Astrocyte (in vitro differentiated cells and primary cell): ENCODE measurements around the gene POLR1E. TPM values are rescaled to one million over a fixed set of nuclear protein-coding genes. Genes with fewer than 3 reads are reported as not detected.

Experiments used
- DNase-seq: peaks from one replicate; pipeline ENCODE4 v3.0.0-alpha.2; 2010; ENCODE audit warnings: low read depth
- FAIRE-seq: peaks from 2 replicates; lab custom pipeline; 2011; peaks lifted over from hg19 to GRCh38; lab: Jason Lieb, UNC
- H2AFZ ChIP-seq: 2 replicates; pipeline ENCODE4 v1.6.0; 2012; ENCODE audit warnings: low read depth, low read length, inconsistent platforms
- H3K27ac ChIP-seq: 2 replicates; pipeline ENCODE4 v1.5.1; 2011; ENCODE audit warnings: low read depth, low read length, inconsistent platforms
- H3K27me3 ChIP-seq: 2 replicates; pipeline ENCODE4 v1.6.0; 2011; ENCODE audit warnings: low read length, inconsistent platforms; ENCODE audit not compliant: insufficient read depth
- H3K36me3 ChIP-seq: 2 replicates; pipeline ENCODE4 v1.5.1; 2011; ENCODE audit warnings: low read length, inconsistent platforms; ENCODE audit not compliant: insufficient read depth
- H3K4me1 ChIP-seq: 2 replicates; pipeline ENCODE4 v1.5.1; 2011; ENCODE audit warnings: low read length, inconsistent platforms; ENCODE audit not compliant: insufficient read depth
- H3K4me2 ChIP-seq: 2 replicates; pipeline ENCODE4 v1.6.0; 2012; ENCODE audit warnings: low read length, inconsistent platforms
- H3K4me3 ChIP-seq: 2 replicates; pipeline ENCODE4 v1.5.1; 2011; ENCODE audit warnings: low read depth, mild to moderate bottlenecking, low read length, inconsistent platforms; ENCODE audit not compliant: insufficient read depth
- H3K79me2 ChIP-seq: 2 replicates; pipeline ENCODE4 v1.6.0; 2012; ENCODE audit warnings: mild to moderate bottlenecking, low read length, inconsistent platforms; ENCODE audit not compliant: insufficient read depth
- H3K9ac ChIP-seq: 2 replicates; pipeline ENCODE4 v1.6.0; 2012; ENCODE audit warnings: mild to moderate bottlenecking, low read length, inconsistent platforms
- H3K9me3 ChIP-seq: 2 replicates; pipeline ENCODE4 v1.5.1; 2012; ENCODE audit warnings: low read depth, mild to moderate bottlenecking, low read length, inconsistent platforms; ENCODE audit not compliant: insufficient read depth
- H4K20me1 ChIP-seq: 2 replicates; pipeline ENCODE4 v1.6.0; 2012; ENCODE audit warnings: low read length, inconsistent platforms; ENCODE audit not compliant: insufficient read depth
- H3K27ac Mint-ChIP-seq: one replicate; pipeline ENCODE4 v1.8.0; 2021; ENCODE audit warnings: mild to moderate bottlenecking, mixed read lengths; ENCODE audit not compliant: unreplicated experiment
- H3K27me3 Mint-ChIP-seq: one replicate; pipeline ENCODE4 v1.8.0; 2021; ENCODE audit warnings: low read depth, mixed read lengths; ENCODE audit not compliant: unreplicated experiment
- H3K36me3 Mint-ChIP-seq: one replicate; pipeline ENCODE4 v1.8.0; 2021; ENCODE audit warnings: low read depth, mixed read lengths; ENCODE audit not compliant: unreplicated experiment
- H3K4me1 Mint-ChIP-seq: one replicate; pipeline ENCODE4 v1.8.0; 2021; ENCODE audit warnings: low read depth, mixed read lengths; ENCODE audit not compliant: unreplicated experiment
- H3K4me3 Mint-ChIP-seq: one replicate; pipeline ENCODE4 v1.8.0; 2021; ENCODE audit warnings: mild to moderate bottlenecking, moderate library complexity, mixed read lengths; ENCODE audit not compliant: unreplicated experiment
- H3K9me3 Mint-ChIP-seq: one replicate; pipeline ENCODE4 v1.8.0; 2021; ENCODE audit warnings: mild to moderate bottlenecking, mixed read lengths; ENCODE audit not compliant: unreplicated experiment
- CTCF ChIP-seq: IDR thresholded peaks from 2 replicates; pipeline ENCODE4 v1.5.1; 2011; ENCODE audit warnings: low read depth, mild to moderate bottlenecking, inconsistent platforms, low read length, moderate library complexity; ENCODE audit not compliant: insufficient read depth
- EZH2 ChIP-seq: IDR thresholded peaks from 2 replicates; pipeline ENCODE4 v1.6.1; 2012; ENCODE audit warnings: mild to moderate bottlenecking, low read length, inconsistent platforms; ENCODE audit not compliant: insufficient read depth
- total RNA-seq: library from RNA; stranded (reverse); gene quantifications from 2 replicates; pipeline ENCODE4 v1.2.1, GENCODE V29; 2021

POLR1E gene
- total RNA-seq, 1 donor from 2014 or later = 23.2 TPM

DNA sequence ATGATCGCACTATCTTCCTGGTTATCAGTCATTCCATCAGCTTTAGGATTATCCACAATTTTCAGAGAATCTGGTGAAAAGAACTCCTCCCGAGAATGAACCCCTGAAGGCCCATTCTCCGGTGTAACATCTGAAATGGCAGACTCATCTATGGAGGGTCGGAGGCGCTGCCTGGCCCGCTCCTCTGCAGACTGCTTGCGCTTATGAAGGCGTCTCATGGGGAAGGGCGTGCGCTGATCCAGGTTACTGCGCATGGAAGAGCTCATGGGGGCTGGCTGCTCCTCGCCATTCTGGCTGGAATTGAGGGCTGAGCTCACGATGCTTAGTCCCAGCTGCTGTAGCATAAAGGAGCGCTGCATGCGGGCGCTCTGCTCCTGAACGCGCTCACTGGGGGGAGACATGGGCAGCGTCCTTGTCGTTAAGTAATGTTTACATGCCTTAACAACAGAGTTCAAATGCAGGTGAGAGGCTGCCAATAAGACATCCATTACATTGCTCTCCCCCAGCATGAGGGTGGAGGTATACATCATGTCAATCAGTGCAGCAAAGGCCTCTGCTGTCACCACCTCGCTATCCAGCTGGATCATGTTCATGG, 43.9 kb upstream of the POLR1E start:
- Mint-ChIP-seq H3K27ac (no peak overlapping the region), H3K4me1 (peaks cover 15% of the 10 kb centered on the region), H3K9me3 (no peaks in the 10 kb centered on the region), H3K36me3 (peaks cover 17% of the 10 kb centered on the region), H3K4me3 (no peak overlapping the region), H3K27me3 (no peaks in the 10 kb centered on the region)
- Histone ChIP-seq H3K9ac (no peak overlapping the region), H3K4me3 (no peak overlapping the region), H3K4me2 (no peak overlapping the region), H3K9me3 (no peaks in the 10 kb centered on the region), H3K4me1 (no peaks in the 10 kb centered on the region), H3K27ac (no peak overlapping the region), H2AFZ (no peak overlapping the region), H3K36me3 (peaks cover 33% of the 10 kb centered on the region), H4K20me1 (peaks cover 93% of the 10 kb centered on the region), H3K27me3 (no peaks in the 10 kb centered on the region), H3K79me2 (peaks cover 53% of the 10 kb centered on the region)
- FAIRE-seq (no peak), DNase-seq (no peak)
- TF ChIP-seq EZH2 (no peak), CTCF (no peak)

GRCh38 chr9:37442556-37442955, 43.2 kb upstream of the POLR1E start:
- Mint-ChIP-seq H3K9me3 (no peaks in the 10 kb centered on the region), H3K4me1 (peaks cover 15% of the 10 kb centered on the region), H3K4me3 (no peak overlapping the region), H3K27me3 (no peaks in the 10 kb centered on the region), H3K36me3 (peaks cover 15% of the 10 kb centered on the region), H3K27ac (no peak overlapping the region)
- FAIRE-seq (no peak), DNase-seq (no peak)
- H3K9ac ChIP-seq = no peak overlapping the region
- no peak for TF ChIP-seq EZH2
- no peak for TF ChIP-seq CTCF
- H3K4me3 ChIP-seq = no peak overlapping the region
- H3K36me3 ChIP-seq = peaks cover 27% of the 10 kb centered on the region
- H3K79me2 ChIP-seq = peaks cover 60% of the 10 kb centered on the region
- H3K27me3 ChIP-seq = no peaks in the 10 kb centered on the region
- no peak overlapping the region for H3K27ac ChIP-seq
- H3K9me3 ChIP-seq = no peaks in the 10 kb centered on the region
- peaks cover 90% of the 10 kb centered on the region for H4K20me1 ChIP-seq
- H2AFZ ChIP-seq = no peak overlapping the region
- H3K4me1 ChIP-seq = no peaks in the 10 kb centered on the region
- H3K4me2 ChIP-seq = no peak overlapping the region

DNA sequence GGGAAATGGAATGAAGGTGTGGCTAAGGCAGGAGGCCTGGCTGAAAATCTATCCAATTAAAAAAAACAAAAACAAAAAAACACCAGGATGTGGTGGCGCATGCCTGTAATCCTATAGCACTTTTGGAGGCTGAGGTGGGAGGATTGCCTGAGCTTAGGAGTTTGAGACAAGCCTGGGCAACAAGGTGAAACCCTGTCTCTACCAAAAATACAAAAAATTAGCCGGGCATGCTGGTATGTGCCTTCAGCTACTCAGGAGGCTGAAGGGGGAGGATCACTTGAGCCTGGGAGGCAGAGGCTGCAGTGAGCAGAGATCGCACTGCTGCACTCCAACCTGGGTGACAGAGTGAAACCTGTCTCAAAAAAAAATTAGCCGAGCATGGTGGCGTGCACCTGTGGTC, 42.2 kb upstream of the POLR1E start:
- Histone ChIP-seq H2AFZ (no peak overlapping the region), H3K27me3 (no peaks in the 10 kb centered on the region), H3K36me3 (peaks cover 21% of the 10 kb centered on the region), H3K4me1 (no peaks in the 10 kb centered on the region), H3K4me3 (no peak overlapping the region), H3K4me2 (no peak overlapping the region), H3K9me3 (no peaks in the 10 kb centered on the region), H3K27ac (no peak overlapping the region), H3K9ac (no peak overlapping the region), H3K79me2 (peaks cover 62% of the 10 kb centered on the region), H4K20me1 (peaks cover 87% of the 10 kb centered on the region)
- Mint-ChIP-seq H3K4me1 (peaks cover 23% of the 10 kb centered on the region), H3K36me3 (peaks cover 10% of the 10 kb centered on the region), H3K4me3 (no peak overlapping the region), H3K9me3 (no peaks in the 10 kb centered on the region), H3K27ac (no peak overlapping the region), H3K27me3 (no peaks in the 10 kb centered on the region)
- TF ChIP-seq CTCF (no peak), EZH2 (no peak)
- no peak for DNase-seq
- FAIRE-seq = no peak
